NCI-H510A (cell line): ENCODE results near the gene PTPN1.
A peak's percentile ranks its signal among the peaks of the same experiment; 100 is the strongest.
"Not testable (repeated sequence)": the region's sequence is repeated elsewhere in the genome, so short reads cannot be mapped to it uniquely, and the experiment has no call there.

Experiments
- DNase-seq: peaks from one replicate; lab custom pipeline; 2025; lab: John Stamatoyannopoulos, UW

Gene PTPN1

GRCh38 chr20:50532221-50532620, 22.0 kb downstream of the PTPN1 start:
- DNase-seq = no peak

GRCh38 chr20:50533061-50533460, 22.9 kb downstream of the PTPN1 start:
- no peak for DNase-seq

- DNase-seq = no peak
Measured at GRCh38 chr20:50533464-50533863, 23.3 kb downstream of the PTPN1 start.

- no peak for DNase-seq
Measured at GRCh38 chr20:50534567-50534966, 24.4 kb downstream of the PTPN1 start.

GRCh38 chr20:50535162-50535561, 25.0 kb downstream of the PTPN1 start:
- DNase-seq = no peak

GRCh38 chr20:50536333-50536732, 26.1 kb downstream of the PTPN1 start:
- no peak for DNase-seq

GRCh38 chr20:50537546-50538201, 27.5 kb downstream of the PTPN1 start:
- no peak for DNase-seq

GRCh38 chr20:50538276-50538675, 28.1 kb downstream of the PTPN1 start:
- no peak for DNase-seq

GRCh38 chr20:50539798-50540197, 29.6 kb downstream of the PTPN1 start:
- not testable (repeated sequence) for DNase-seq

- no peak for DNase-seq
Measured at GRCh38 chr20:50540620-50541605, 30.7 kb downstream of the PTPN1 start.

GRCh38 chr20:50541606-50542041, 31.4 kb downstream of the PTPN1 start:
- no peak for DNase-seq

GRCh38 chr20:50543326-50543725, 33.1 kb downstream of the PTPN1 start:
- no peak for DNase-seq

- DNase-seq = no peak
Measured at GRCh38 chr20:50545126-50545525, 34.9 kb downstream of the PTPN1 start.

GRCh38 chr20:50546729-50547314, 36.6 kb downstream of the PTPN1 start:
- no peak for DNase-seq

- DNase-seq = no peak
Measured at GRCh38 chr20:50547964-50548363, 37.8 kb downstream of the PTPN1 start.

- DNase-seq = no peak
Measured at GRCh38 chr20:50548396-50548795, 38.2 kb downstream of the PTPN1 start.

- no peak for DNase-seq
Measured at GRCh38 chr20:50550531-50550930, 40.3 kb downstream of the PTPN1 start.

- DNase-seq = peak; percentile 64
Measured at GRCh38 chr20:50551288-50551687, 41.1 kb downstream of the PTPN1 start.

GRCh38 chr20:50552979-50553378, 42.8 kb downstream of the PTPN1 start:
- DNase-seq = no peak

- DNase-seq = no peak
Measured at GRCh38 chr20:50554694-50555579, 44.8 kb downstream of the PTPN1 start.

- no peak for DNase-seq
Measured at GRCh38 chr20:50555662-50556061, 45.5 kb downstream of the PTPN1 start.
